Fibroblast of skin of left biceps (primary cell): ENCODE results near the gene MYF5.

ENCODE experiments used
- DNase-seq, 2 experiments: peaks; one replicate each; pipeline ENCODE4 v3.0.0-alpha.2; 2013; ENCODE audit warnings: low read depth in 2 of 2

Gene MYF5

GRCh38 chr12:80766210-80766609, 49.5 kb downstream of the MYF5 start:
- DNase-seq, result no peak

- no peak for DNase-seq
These were observed 50.2 kb downstream of the MYF5 start for GRCh38 chr12:80766897-80767296.
